ENCODE measurements around the gene JPH3. TPM values are rescaled to one million over a fixed set of nuclear protein-coding genes. Genes with fewer than 3 reads are reported as not detected.

Gene JPH3
- total RNA-seq, 1 experiment from 2014 or later: 0.57 TPM

- Mint-ChIP-seq H3K9me3 (ENCODE audit: low read depth, unreplicated experiment) (no peaks in the 10 kb centered on the region), H3K4me1 (ENCODE audit: low read depth, unreplicated experiment) (no peaks in the 10 kb centered on the region), H3K4me3 (ENCODE audit: low read depth, unreplicated experiment) (no peak overlapping the region), H3K27me3 (ENCODE audit: unreplicated experiment) (no peaks in the 10 kb centered on the region), H3K36me3 (ENCODE audit: insufficient read depth, unreplicated experiment) (peaks cover 37% of the 10 kb centered on the region), H3K27ac (ENCODE audit: unreplicated experiment) (no peak overlapping the region)
- no TSS peak for BruUV-seq (replicated peaks)
- TF ChIP-seq CTCF (IDR thresholded peaks at IDR 0.05; ENCODE audit: unreplicated experiment): no peak
- DNase-seq: no peak
- intact Hi-C loops (cut with micrococcal nuclease; ENCODE audit: unreplicated experiment): no loop called here
- CTCF ChIA-PET: no interaction called here
These were observed 130.9 kb downstream of the JPH3 start for GRCh38 chr16:87733190-87733589.

- CTCF ChIA-PET: no interaction called here
- TF ChIP-seq CTCF (IDR thresholded peaks at IDR 0.05; ENCODE audit: unreplicated experiment): no peak
- no peaks in the 10 kb centered on the region for H3K4me1 Mint-ChIP-seq (ENCODE audit: low read depth, unreplicated experiment)
These were observed 132.3 kb downstream of the JPH3 start for GRCh38 chr16:87734644-87735043.

GRCh38 chr16:87735270-87736007 is 133.1 kb downstream of the JPH3 start:
- H3K27ac Mint-ChIP-seq (ENCODE audit: unreplicated experiment): no peak overlapping the region
- intact Hi-C loops (cut with micrococcal nuclease; ENCODE audit: unreplicated experiment): no loop called here
- H3K9me3 Mint-ChIP-seq (ENCODE audit: low read depth, unreplicated experiment): no peaks in the 10 kb centered on the region
- H3K36me3 Mint-ChIP-seq (ENCODE audit: insufficient read depth, unreplicated experiment): peaks cover 29% of the 10 kb centered on the region
- TF ChIP-seq CTCF (IDR thresholded peaks at IDR 0.05; ENCODE audit: unreplicated experiment): no peak
- CTCF ChIA-PET: no interaction called here
- no peaks in the 10 kb centered on the region for H3K27me3 Mint-ChIP-seq (ENCODE audit: unreplicated experiment)
- no peak overlapping the region for H3K4me3 Mint-ChIP-seq (ENCODE audit: low read depth, unreplicated experiment)
- BruUV-seq (replicated peaks): no TSS peak
- no peaks in the 10 kb centered on the region for H3K4me1 Mint-ChIP-seq (ENCODE audit: low read depth, unreplicated experiment)
- no peak for DNase-seq

More at GRCh38 chr16:87734644-87735043, 132.3 kb downstream of the JPH3 start:
- BruUV-seq (replicated peaks): no TSS peak
- H3K27me3 Mint-ChIP-seq (ENCODE audit: unreplicated experiment): no peaks in the 10 kb centered on the region
- H3K4me3 Mint-ChIP-seq (ENCODE audit: low read depth, unreplicated experiment): no peak overlapping the region
- H3K9me3 Mint-ChIP-seq (ENCODE audit: low read depth, unreplicated experiment): no peaks in the 10 kb centered on the region
- no peak for DNase-seq
- intact Hi-C loops (cut with micrococcal nuclease; ENCODE audit: unreplicated experiment): no loop called here
- H3K36me3 Mint-ChIP-seq (ENCODE audit: insufficient read depth, unreplicated experiment): peaks cover 30% of the 10 kb centered on the region
- H3K27ac Mint-ChIP-seq (ENCODE audit: unreplicated experiment): no peak overlapping the region

GRCh38 chr16:87736008-87736382 is 133.7 kb downstream of the JPH3 start:
- intact Hi-C loops (cut with micrococcal nuclease; ENCODE audit: unreplicated experiment): no loop called here
- BruUV-seq (replicated peaks): no TSS peak
- H3K27me3 Mint-ChIP-seq (ENCODE audit: unreplicated experiment): no peaks in the 10 kb centered on the region

More at GRCh38 chr16:87736008-87736382, 133.7 kb downstream of the JPH3 start:
- H3K4me1 Mint-ChIP-seq (ENCODE audit: low read depth, unreplicated experiment): no peaks in the 10 kb centered on the region
- CTCF ChIA-PET: no interaction called here
- H3K9me3 Mint-ChIP-seq (ENCODE audit: low read depth, unreplicated experiment): no peaks in the 10 kb centered on the region
- TF ChIP-seq CTCF (IDR thresholded peaks at IDR 0.05; ENCODE audit: unreplicated experiment): no peak
- H3K4me3 Mint-ChIP-seq (ENCODE audit: low read depth, unreplicated experiment): no peak overlapping the region
- no peak overlapping the region for H3K27ac Mint-ChIP-seq (ENCODE audit: unreplicated experiment)
- peaks cover 28% of the 10 kb centered on the region for H3K36me3 Mint-ChIP-seq (ENCODE audit: insufficient read depth, unreplicated experiment)
- DNase-seq: no peak

Measured in Calu3 (cell line).